Measurements from ENCODE around the gene PHKG1. TPM values are rescaled to one million over a fixed set of nuclear protein-coding genes. Genes with fewer than 3 reads are reported as not detected.
A peak's percentile ranks its signal among the peaks of the same experiment; 100 is the strongest.
"Not testable (repeated sequence)": the region's sequence is repeated elsewhere in the genome, so short reads cannot be mapped to it uniquely, and the experiment has no call there.

The PHKG1 gene
- total RNA-seq: 2.7 TPM

- DNase-seq (ENCODE audit: low spot score) (peak; percentile 85), ATAC-seq (peak; percentile 94)
- intact Hi-C loops (cut with DNase I): no loop called here
These were observed at the start of gene PHKG1 for GRCh38 chr7:56092789-56093531. PHKG1 (minus strand) TSS chr7:56092952; CDS start chr7:56088941, 4,011 bp downstream.

- ATAC-seq; intact Hi-C loops (cut with DNase I): not testable (repeated sequence)
These were observed 38.3 kb upstream of the PHKG1 start for GRCh38 chr7:56131062-56131461.

GRCh38 chr7:56127241-56127975 lies 34.7 kb upstream of the PHKG1 start:
- intact Hi-C loops (cut with DNase I): no loop called here
- DNase-seq (ENCODE audit: low spot score) (no peak), ATAC-seq (no peak)

More at GRCh38 chr7:56131062-56131461, 38.3 kb upstream of the PHKG1 start:
- not testable (repeated sequence) for DNase-seq (ENCODE audit: low spot score)

GRCh38 chr7:56125831-56126230 lies 33.1 kb upstream of the PHKG1 start:
- no peak for DNase-seq (ENCODE audit: low spot score)
- intact Hi-C loops (cut with DNase I): no loop called here
- ATAC-seq: no peak

GRCh38 chr7:56124981-56125380 lies 32.2 kb upstream of the PHKG1 start:
- intact Hi-C loops (cut with DNase I): no loop called here
- DNase-seq (ENCODE audit: low spot score): no peak
- ATAC-seq: no peak

- intact Hi-C loops (cut with DNase I): no loop called here
- no peak for ATAC-seq
- DNase-seq (ENCODE audit: low spot score): no peak
These were observed 28.7 kb upstream of the PHKG1 start for GRCh38 chr7:56121440-56121839.

- intact Hi-C loops (cut with DNase I): no loop called here
- ATAC-seq (no peak), DNase-seq (ENCODE audit: low spot score) (no peak)
These were observed 23.2 kb upstream of the PHKG1 start, which contains the start of gene NUPR2 for GRCh38 chr7:56115852-56116538. NUPR2 (minus strand) TSS chr7:56116417; CDS start chr7:56116314, 103 bp downstream.

GRCh38 chr7:56112244-56112643 lies 19.5 kb upstream of the PHKG1 start:
- DNase-seq (ENCODE audit: low spot score); ATAC-seq; intact Hi-C loops (cut with DNase I): not testable (repeated sequence)

- no peak for DNase-seq (ENCODE audit: low spot score)
- ATAC-seq: no peak
- intact Hi-C loops (cut with DNase I): no loop called here
These were observed 17.9 kb upstream of the PHKG1 start for GRCh38 chr7:56110611-56111010.

GRCh38 chr7:56107954-56108258 lies 15.2 kb upstream of the PHKG1 start:
- intact Hi-C loops (cut with DNase I): loop anchor here (2.0 kb wide), 1 partner anchor 67 kb away; no protein-coding TSS in a partner anchor

GRCh38 chr7:56106108-56107073 lies 13.6 kb upstream of the PHKG1 start, which contains the start of gene CHCHD2:
CHCHD2 (minus strand) TSS chr7:56106476; CDS start chr7:56106413, 63 bp downstream.
- peak; percentile 96 for DNase-seq (ENCODE audit: low spot score)
- intact Hi-C loops (cut with DNase I): loop anchor here (1.0 kb wide), 1 partner anchor 26 kb away; no protein-coding TSS in a partner anchor
- peak; percentile 100 for ATAC-seq

More at GRCh38 chr7:56107954-56108258, 15.2 kb upstream of the PHKG1 start:
- ATAC-seq (no peak), DNase-seq (ENCODE audit: low spot score) (no peak)

GRCh38 chr7:56105508-56105907 lies 12.8 kb upstream of the PHKG1 start:
- DNase-seq (ENCODE audit: low spot score) (no peak), ATAC-seq (no peak)
- intact Hi-C loops (cut with DNase I): no loop called here

GRCh38 chr7:56104138-56104537 lies 11.4 kb upstream of the PHKG1 start:
- intact Hi-C loops (cut with DNase I); ATAC-seq; DNase-seq (ENCODE audit: low spot score): not testable (repeated sequence)

- no peak for DNase-seq (ENCODE audit: low spot score)
- ATAC-seq: no peak
- intact Hi-C loops (cut with DNase I): no loop called here
These were observed 6.9 kb upstream of the PHKG1 start for GRCh38 chr7:56099653-56100052.

GRCh38 chr7:56098187-56099008 lies 5.6 kb upstream of the PHKG1 start:
- DNase-seq (ENCODE audit: low spot score); ATAC-seq; intact Hi-C loops (cut with DNase I): not testable (repeated sequence)

- DNase-seq (ENCODE audit: low spot score) (no peak), ATAC-seq (peak; percentile 79)
These were observed 4.9 kb upstream of the PHKG1 start for GRCh38 chr7:56097700-56098099.

GRCh38 chr7:56092388-56092787 lies 364 bp downstream of the PHKG1 start:
- intact Hi-C loops (cut with DNase I); DNase-seq (ENCODE audit: low spot score): not testable (repeated sequence)
- ATAC-seq: peak; percentile 17

More at GRCh38 chr7:56097700-56098099, 4.9 kb upstream of the PHKG1 start:
- intact Hi-C loops (cut with DNase I): no loop called here

Data from sciatic nerve (tissue), 2 donors.